ENCODE measurements around the gene PMM2.

PMM2 gene

GRCh38 chr16:8851761-8852403 is 54.2 kb downstream of the PMM2 start:
- no peak for DNase-seq (ENCODE audit: low read depth)

GRCh38 chr16:8852534-8852933 is 54.9 kb downstream of the PMM2 start:
- DNase-seq (ENCODE audit: low read depth): no peak

- no peak for DNase-seq (ENCODE audit: low read depth)
Measured at GRCh38 chr16:8853150-8853549, 55.5 kb downstream of the PMM2 start.

GRCh38 chr16:8853611-8854010 is 56.0 kb downstream of the PMM2 start:
- DNase-seq (ENCODE audit: low read depth): no peak

- DNase-seq (ENCODE audit: low read depth): no peak
Measured at GRCh38 chr16:8854298-8854948, 56.8 kb downstream of the PMM2 start.

- no peak for DNase-seq (ENCODE audit: low read depth)
Measured at GRCh38 chr16:8855051-8855786, 57.6 kb downstream of the PMM2 start.

- no peak for DNase-seq (ENCODE audit: low read depth)
Measured at GRCh38 chr16:8855972-8856371, 58.3 kb downstream of the PMM2 start.

GRCh38 chr16:8858994-8859912 is 61.6 kb downstream of the PMM2 start:
- DNase-seq (ENCODE audit: low read depth): no peak

- no peak for DNase-seq (ENCODE audit: low read depth)
Measured at GRCh38 chr16:8859913-8860881, 62.6 kb downstream of the PMM2 start.

GRCh38 chr16:8861563-8862308 is 64.1 kb downstream of the PMM2 start:
- DNase-seq (ENCODE audit: low read depth): no peak

- no peak for DNase-seq (ENCODE audit: low read depth)
Measured at GRCh38 chr16:8862309-8863130, 64.9 kb downstream of the PMM2 start.

GRCh38 chr16:8863594-8864424 is 66.2 kb downstream of the PMM2 start:
- no peak for DNase-seq (ENCODE audit: low read depth)

- no peak for DNase-seq (ENCODE audit: low read depth)
Measured at GRCh38 chr16:8864480-8865110, 67.0 kb downstream of the PMM2 start.

- DNase-seq (ENCODE audit: low read depth): no peak
Measured at GRCh38 chr16:8865145-8865882, 67.7 kb downstream of the PMM2 start.

- no peak for DNase-seq (ENCODE audit: low read depth)
Measured at GRCh38 chr16:8866118-8866883, 68.7 kb downstream of the PMM2 start.

GRCh38 chr16:8866884-8867215 is 69.2 kb downstream of the PMM2 start:
- DNase-seq (ENCODE audit: low read depth): no peak
